Hindlimb muscle (tissue), 1 donor: Measurements from ENCODE around the gene CPPED1. TPM values are rescaled to one million over a fixed set of nuclear protein-coding genes. Genes with fewer than 3 reads are reported as not detected.
A peak's percentile ranks its signal among the peaks of the same experiment; 100 is the strongest.
"Not testable (repeated sequence)": the region's sequence is repeated elsewhere in the genome, so short reads cannot be mapped to it uniquely, and the experiment has no call there.

ENCODE experiments used
- DNase-seq: peaks from one replicate; pipeline ENCODE4 v3.0.0-alpha.2; 2013
- polyA plus RNA-seq: library from polyadenylated mRNA; unstranded; fragments of 120-200 nt; gene quantifications from one replicate; pipeline ENCODE4 v1.2.1, GENCODE V29; 2013; ENCODE audit not compliant: insufficient read length

Gene CPPED1
- polyA plus RNA-seq, 1 donor: 7.9 TPM

DNA sequence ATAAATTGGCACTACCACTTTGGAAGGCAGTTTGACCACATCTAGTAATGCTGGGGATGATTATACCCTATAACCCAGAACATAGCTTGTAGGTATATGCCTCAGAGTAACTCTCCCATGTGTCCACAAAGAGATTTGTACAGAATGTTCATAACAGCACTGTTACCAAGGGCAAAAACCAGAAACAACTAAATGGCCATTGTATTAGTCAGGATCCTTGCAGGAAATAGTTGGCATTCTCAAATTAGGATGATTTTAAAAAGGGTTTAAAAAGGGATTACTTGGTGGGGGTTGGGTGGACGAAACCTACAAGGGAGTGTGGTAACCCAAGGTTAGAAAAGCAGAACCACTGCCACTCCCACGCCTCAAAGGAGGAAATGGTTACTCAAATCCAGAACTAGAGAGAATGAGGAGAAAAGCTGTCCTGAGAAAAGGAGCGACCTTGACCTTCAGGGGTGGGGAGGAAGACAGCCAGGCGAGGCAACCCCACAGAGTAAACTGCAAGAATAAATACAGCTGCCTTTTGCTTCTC lies 2.1 kb downstream of the CPPED1 start:
- DNase-seq: no peak

DNA sequence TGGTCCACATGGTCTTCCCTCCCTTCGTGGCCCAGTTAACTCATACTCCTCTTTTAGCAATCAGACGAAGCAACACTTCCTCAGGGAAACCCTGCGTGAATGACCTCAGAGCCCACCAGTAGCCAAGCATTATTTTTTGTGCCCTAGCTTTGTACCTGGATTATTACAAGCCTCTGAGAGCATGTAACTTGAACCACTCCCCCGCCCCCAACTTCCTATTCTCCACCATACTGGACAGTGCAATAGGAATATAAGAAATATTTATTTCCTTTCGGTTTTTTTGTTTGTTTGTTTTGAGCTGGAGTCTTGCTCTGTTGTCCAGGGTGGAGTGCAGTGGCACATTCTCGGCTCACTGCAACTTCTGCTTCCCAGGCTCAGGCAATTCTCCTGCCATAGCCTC lies 2.9 kb downstream of the CPPED1 start:
- no peak for DNase-seq

DNA sequence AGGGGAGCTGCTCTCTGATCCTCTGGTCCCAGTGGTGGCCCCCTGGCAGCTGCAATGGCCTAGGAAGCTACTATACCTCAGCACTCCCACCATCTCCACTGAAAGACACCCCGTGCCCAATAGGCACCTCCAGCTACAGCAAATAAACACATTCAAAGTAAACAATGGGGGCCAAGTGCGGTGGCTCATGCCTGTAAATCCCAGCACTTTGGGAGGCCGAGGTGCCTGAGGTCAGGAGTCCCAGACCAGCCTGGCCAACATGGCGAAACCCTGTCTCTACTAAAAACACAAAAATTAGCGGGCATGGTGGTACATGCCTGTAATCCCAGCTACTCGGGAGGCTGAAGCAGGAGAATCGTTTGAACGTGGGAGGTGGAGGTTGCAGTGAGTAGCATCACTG lies 3.7 kb downstream of the CPPED1 start:
- DNase-seq: not testable (repeated sequence)

DNA sequence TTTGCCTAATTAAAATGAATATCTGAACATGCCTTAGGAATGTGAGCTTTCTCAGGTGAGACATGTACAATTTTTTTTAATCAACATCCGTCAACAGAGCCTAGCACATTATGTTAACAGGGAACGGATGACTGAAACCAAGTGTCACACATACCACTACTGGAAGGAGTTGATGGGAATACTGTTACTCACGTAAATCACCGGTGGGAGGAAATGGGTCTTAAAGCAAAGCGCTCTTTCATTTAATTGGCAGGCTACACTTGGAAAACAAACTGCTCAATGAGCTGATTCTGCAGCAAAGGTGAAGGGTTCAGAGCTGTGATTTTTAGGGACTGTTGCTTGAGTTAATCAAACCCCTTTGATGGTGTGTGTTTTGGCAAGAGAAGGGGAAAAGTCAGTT lies 4.8 kb downstream of the CPPED1 start:
- DNase-seq: no peak

DNA sequence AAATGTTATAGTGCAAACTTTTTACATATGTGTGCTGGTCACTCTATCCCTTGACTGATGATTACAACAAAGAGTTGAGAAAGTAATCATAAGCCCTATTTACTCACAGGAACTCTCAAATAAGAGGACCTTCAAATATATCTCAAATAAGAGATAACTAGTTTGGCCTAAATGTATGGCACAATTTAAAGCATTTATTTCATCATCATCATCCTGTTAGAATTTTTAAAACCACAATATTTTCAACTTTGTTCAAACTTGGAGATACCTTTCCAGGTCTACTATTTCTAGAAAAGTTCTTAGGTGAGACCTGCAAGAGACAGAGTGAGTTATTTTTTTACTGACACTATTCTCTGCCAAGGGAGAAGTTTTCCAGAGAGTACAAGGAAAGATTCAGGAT lies 5.5 kb downstream of the CPPED1 start:
- DNase-seq: no peak

DNA sequence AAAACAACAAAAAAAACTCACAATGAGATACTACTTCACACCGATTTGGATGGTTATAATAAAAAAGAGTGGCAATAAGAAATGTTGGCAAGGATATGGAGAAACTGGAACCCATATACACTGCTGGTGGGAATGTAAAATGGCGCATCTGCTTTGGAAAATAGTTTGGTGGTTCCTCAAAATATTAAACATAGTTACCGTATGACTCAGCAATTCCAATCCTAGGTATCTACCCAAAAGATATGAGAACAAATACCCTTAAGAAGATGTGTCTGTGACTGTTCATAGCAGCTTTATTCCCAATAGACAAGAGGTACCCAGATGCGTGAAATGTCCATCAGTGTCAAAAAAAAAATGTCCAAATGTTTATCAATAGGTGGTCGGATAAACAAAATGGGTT lies 7.2 kb downstream of the CPPED1 start:
- no peak for DNase-seq

DNA sequence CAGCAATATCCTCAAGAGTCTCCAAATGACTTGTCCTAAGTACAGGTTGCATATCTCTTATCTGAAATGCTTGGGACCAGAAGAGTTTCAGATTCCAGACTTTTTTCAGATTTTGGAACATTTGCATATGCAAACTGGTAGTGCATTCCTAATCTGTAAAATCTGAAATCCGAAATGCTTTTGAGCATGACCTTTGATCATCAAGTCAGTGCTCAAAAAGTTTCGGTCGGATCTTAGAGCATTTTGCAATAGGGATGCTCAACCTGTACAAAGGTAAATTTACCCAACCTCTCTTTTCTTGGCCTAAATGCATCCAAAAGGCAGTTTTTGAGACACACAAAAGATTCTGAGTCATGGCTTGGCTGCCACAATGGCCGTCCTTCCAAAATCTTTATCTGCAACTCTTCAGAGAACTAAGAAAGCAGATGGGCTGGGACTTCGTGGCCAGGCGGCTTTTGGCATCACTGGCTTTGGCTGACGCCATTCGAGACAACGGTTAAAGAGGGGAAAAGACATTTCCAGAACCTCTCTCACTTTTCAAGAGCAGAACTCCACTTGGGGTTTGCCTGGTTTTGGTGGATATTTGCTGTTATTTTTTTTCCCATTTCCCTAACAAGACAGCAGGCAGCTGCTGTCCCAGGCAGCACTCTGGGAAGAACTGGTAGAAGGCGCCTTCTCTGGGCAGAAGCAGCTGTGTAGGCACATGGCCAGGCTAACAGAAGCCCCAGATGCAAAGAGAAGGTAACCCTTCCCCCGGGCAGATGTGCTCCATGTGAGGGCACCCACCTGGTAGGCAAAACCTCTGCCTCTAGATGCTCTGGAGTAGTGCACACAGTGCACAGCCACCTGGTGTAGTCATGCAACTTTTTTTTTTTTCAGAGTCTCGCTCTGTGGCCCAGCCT lies 8.9 kb downstream of the CPPED1 start:
- DNase-seq: peak; percentile 43

DNA sequence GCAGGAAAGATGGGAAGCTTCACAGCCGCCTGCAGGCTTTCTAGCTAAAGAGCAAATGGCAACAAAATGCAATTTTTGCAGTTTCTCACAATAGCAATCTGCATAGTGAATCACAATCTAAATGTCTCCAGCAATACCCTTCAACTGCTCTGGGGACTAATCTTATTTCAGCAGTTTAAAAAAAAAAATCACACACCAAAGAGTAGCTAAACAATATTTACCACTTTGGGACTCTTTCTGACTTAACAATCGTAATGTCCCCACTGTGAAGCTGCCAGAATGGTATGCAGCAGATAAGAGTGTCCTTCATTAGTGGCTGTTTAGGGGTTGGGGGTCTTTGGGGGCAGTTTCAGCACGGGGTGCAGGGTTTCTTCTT lies 9.8 kb downstream of the CPPED1 start:
- no peak for DNase-seq

DNA sequence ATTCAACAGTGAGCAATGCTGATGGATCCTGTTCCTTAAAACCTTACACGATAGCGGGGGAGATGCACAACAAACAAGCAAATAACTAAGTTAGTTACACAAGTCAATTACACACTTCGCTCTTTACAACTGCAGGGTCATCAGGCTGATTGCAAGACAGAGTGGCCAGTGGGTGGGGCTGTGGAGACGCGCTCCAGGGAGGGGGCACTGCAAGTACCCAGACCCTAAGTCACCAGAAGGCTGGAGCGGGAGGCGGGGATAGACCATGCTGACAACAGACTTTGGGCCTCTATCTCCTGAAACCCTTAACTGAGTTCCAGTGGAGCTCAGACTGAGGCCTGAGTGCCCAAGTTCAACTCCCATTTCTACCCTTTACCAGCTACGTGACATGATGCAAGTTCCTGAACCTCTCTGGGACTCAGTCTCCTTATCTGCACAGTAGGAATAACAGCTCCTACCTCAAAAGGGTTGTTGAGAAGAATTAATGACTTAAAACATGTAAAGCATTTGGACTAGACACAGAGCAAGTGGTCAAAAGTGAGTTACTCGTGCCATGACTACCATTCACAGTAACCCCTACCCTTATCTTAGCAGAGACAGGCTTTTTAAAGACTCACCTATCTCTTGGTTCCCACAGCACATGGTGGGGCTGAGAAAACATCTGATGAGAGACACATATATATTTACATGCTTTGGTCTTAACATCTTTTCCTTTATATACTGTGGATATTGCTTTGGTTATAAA lies 10.4 kb downstream of the CPPED1 start:
- DNase-seq: no peak

DNA sequence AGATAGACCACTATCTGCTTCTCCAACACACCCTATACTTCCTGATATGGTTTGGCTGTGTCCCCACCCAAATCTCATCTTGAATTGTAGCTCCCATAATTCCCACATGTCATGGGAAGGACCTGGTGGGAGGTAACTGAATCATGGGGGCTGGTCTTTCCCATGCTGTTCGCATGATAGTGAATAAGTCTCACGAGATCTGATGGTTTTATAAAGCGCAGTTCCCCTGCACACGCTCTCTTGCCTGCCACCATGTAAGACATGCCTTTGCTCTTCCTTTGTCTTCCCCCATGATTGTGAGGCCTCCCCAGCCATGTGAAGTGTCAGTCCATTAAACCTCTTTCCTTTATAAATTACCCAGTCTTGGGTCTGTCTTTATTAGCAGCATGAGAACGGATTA lies 11.2 kb downstream of the CPPED1 start:
- DNase-seq: not testable (repeated sequence)

DNA sequence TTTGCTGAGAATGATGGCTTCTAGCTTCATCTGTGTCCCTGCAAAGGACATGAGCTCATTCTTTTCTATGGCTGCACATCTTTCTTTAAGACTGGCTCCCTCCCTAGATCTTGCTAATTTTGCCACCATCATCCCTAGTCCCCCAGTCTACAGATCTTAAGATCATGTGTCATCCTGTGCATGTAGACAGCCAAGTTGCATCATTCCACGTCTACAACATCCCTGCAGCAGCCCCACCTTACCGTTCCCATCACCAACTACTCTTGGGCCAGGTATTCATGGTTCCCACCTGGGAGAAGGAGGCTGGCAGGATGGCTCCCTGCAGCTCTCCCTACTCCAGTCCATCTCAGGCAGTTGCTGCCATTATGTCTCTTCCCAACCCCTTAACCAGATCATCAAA lies 12.3 kb downstream of the CPPED1 start:
- no peak for DNase-seq

DNA sequence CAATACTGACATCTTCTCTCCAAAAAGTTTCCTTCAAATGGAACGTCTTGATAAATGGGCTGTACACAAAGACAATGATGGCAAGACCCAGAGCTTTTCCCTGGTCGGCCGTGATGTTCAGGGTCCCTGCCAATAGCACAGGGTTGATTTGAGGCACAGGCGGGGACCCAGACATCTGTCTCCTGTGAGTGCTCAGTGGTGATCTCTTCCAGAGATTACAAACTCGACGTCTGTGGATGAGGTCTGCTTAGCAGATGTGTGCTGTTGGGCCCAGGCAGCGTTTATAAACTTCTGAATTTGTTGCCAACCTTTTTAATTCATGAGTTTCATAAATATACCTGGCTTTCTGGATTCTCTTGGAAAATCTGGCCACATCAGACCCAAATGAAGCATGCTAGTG lies 14.9 kb downstream of the CPPED1 start:
- DNase-seq: no peak

DNA sequence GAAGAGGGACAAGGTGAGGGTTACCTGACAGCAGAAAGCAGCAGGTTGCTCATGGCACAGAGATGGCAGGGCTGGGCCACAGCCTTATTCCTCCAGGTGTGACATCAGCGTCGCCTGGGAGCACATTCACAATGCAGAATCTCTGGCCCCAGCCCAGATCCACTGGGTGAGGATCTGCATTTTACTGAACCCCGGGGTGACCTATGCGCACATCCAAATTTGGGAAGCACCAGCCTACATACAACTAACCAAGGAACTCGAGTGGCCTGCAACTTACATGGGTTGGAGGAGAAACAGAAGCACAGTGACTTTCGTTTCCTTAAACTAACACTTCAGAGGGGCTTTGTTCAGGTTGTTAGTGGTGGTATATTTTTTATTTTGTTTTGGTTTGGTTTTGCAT lies 17.6 kb downstream of the CPPED1 start:
- no peak for DNase-seq

DNA sequence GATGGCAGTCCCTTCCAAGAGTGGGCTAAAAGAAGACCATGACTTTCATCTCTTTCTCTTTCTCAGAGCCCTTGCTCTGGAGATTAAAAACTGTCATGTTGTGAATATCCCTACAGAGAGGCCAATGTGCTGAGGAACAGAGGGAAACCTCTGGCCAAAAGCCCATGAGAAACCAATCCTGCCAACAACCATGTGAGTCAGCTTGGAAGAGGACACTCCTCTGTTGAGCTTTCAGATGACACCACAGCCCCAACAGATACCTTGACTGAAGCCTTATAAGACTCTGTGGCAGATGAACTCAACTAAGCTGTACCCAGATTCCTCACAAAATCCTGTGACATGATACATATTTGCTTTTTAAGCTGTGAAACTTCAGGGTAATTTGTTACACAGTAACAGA lies 19.6 kb downstream of the CPPED1 start:
- DNase-seq: no peak

DNA sequence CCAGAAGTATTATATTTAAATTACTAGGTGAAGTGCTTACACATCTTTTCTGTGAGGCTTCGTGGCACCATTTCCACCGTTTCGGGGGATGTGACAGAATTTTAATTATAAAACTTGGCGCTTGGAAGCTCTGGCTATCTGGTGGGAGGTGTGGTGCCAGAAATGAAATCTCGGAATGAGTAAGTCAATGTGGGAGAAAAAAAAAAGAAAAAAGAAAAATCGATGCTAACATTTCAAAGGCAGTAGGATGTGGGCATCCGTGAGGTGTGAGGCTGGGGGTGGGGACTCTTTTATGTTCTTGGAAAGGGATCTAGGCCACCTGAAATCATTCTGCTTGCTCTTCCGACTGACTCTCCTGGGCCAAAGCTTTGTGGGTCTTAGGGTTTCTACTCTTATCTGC lies 21.9 kb downstream of the CPPED1 start:
- no peak for DNase-seq

DNA sequence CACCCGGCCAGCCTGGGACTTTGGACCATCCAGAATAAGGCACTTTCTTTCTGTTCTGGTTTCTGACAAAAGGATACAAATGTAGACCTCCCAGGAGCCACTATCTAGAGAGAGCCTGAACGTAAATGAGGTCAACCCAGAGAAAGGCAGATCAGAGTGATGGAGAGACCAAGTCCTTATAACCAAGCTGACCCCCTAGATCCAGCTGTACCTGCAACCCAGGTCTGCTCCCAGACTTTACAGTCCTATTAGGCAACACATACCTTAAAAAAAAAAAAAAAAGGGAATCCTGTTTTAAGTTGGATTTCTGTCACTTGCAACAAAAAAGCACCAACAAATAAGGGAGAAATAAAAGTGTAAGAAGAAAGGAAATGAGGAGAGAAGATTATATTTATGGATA lies 23.2 kb downstream of the CPPED1 start:
- DNase-seq: no peak

DNA sequence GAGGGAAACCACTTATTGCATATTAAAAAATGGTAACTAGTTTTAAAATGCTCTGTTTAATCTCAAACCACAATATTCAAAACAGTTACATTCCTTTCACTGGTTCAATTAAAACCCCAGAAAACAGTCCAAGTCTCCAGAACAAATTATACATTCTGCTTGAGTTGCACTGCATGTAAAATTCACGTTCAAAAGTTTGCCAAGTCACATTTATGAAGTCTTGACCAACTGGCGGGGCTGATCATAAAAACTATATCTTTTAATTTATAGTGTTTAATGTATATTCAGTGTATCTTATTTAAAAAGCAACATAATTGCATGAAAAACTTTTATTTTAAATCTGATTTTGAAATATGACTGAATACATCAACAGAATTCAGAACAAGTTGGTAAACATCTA lies 25.0 kb downstream of the CPPED1 start:
- no peak for DNase-seq

DNA sequence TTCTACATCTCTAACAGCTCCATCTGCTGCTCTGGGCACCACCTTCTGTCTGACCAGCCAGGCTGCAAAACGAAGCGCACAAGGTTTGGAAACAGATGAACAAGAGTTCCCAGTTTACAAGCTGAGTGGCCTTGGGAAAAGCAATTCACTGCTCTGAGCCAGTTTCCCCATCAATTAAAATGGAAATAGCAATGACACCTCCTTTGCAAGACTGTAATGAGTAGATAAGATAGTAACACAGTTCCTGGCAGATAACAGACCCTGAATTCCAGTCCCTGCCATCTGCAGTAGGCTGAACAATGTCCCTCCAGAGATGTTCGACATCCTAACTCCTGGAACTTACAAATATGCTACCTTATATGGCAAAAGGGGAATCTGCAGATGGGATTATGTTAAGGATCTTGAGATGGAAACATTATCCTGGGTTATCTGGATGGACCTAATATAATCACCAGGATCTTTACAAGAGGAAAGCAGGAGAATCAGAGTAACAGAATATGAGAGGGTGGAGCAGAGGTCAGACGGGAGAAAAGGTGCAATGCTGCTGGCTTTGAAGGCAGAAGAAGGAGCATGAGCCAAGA lies 27.9 kb downstream of the CPPED1 start:
- DNase-seq: no peak

DNA sequence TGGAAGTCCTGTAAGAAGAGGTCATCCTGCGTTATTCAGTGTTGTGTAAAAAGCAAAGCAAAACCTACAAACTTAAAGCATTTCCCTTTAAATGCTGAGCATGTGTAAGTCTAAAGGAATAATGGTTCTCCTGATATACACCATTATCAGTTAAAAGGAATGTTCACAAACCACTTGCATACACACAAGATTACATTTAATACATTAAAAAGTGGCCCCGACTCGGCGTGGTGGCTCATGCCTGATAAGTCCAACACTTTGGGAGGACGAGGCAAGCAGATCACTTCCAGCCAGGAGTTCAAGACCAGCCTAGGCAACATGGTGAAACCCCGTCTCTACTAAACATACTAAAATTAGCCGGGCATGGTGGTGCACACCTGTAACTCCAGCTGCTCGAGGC lies 30.5 kb downstream of the CPPED1 start:
- DNase-seq: no peak

DNA sequence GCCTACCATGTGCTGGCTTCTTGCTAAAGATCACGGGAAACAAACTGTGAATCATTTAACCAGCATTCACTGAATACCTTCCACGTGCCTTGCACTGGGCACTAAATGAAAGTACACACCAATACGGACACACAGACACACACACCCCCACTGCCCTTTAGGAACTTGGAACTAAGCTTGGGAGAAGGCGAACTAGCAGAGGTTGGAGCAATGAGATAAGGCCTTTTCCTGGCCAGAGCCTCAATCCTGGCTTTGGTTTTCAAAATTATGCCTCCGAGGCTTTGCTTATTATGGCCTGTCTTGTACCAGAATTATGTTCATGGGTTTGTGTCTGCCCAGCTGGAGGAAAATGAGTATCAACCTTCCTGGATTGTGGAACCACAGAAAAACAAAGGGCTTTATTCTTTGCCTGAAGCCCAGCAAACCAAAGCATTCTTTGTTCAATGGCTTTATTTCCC lies 32.3 kb downstream of the CPPED1 start:
- DNase-seq: no peak

DNA sequence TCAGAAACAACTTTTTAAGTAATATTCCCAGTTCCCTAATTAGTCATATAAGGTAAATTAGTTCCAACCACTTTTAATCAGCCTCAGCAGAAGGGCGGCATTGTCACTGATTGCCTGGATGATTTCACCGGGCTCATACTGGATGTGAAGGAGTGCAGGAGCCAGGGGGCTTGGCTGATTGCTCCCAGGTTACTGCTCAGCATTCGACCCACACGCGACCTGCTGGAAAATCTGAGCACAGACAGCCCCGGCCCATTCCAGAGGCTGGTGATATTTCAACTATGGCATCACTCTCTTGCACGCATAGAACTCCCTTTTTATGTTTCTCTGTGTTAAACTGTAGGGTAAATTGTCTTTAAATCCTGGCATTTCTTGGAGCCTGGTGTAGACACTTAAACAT lies 34.2 kb downstream of the CPPED1 start:
- DNase-seq: no peak

DNA sequence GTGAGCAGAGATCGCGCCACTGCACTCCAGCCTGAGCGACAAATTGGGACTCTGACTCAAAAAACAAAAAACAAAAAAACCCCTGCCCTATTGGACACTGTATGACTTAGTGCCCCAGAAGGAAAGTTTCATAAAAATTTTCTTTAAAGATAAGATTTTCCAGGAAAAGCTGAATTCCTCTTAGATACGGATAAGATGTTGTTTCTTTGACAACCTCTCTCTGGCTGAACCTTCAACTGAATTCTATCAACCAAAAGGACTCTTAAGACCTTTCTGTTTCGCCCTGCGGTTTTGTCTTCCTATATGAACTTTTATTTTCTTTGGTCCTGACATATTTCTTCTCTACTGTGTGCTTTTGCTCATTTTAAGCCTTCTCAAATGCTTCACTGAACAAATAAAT lies 35.8 kb downstream of the CPPED1 start:
- DNase-seq: no peak

DNA sequence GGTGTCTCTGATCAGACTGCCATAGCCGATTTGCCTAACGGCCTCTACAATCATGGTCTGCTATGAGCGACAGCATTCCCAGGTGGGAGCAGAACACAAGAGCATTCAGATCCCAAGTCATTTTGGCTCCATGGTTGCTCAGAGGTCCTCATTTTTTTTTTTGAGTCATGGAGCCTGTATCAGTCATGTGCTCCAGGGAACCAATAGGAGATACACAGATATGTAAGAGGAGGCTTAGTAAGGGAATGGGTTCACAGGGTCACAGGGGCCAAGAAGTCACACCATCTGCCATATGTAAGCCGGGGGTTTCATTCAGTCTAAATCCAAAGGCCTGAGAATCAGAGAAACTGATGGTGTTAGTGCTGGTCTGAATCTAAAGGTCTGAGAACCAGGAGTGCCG lies 36.8 kb downstream of the CPPED1 start:
- DNase-seq: no peak
